HG03139 (cell line): Measurements from ENCODE around the gene HDLBP.
"Not testable (repeated sequence)": the region's sequence is repeated elsewhere in the genome, so short reads cannot be mapped to it uniquely, and the experiment has no call there.

Experiments used
- ATAC-seq: cut with Tn5 transposase; IDR thresholded peaks from one replicate; pipeline ENCODE4 v1.9.1; 2021; ENCODE audit not compliant: unreplicated experiment

Gene HDLBP

GRCh38 chr2:241197246-241197645 lies 118.2 kb downstream of the HDLBP start:
- ATAC-seq = not testable (repeated sequence)

DNA sequence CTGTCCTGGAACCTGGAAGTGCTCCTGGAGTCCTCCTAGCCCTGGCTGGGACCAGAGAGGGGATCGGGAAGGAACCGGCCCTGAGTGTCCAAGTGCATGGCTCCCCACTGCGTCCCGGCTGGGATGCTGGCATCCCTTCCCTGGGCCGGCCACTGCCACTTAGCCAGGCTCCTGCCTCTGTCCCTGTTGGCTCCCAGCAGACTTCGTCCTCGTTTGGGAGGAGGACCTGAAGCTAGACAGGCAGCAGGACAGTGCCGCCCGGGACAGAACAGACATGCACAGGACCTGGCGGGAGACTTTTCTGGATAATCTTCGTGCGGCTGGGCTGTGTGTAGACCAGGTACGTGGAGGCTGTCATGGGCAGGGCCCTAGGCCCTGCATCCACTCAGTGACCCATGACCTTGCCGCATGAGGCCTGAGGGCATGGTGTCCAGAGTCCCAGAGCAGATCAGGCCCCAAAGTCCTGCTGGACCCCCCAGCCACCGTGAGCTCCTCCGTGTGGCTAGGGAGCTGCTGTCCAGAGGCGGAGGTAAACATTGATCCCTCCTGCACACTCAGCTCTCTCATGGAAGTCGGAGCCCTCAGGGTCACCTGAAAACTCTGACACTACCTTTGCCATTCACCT lies 119.9 kb downstream of the HDLBP start:
- ATAC-seq = no peak

GRCh38 chr2:241194811-241195210 lies 120.7 kb downstream of the HDLBP start:
- no peak for ATAC-seq

DNA sequence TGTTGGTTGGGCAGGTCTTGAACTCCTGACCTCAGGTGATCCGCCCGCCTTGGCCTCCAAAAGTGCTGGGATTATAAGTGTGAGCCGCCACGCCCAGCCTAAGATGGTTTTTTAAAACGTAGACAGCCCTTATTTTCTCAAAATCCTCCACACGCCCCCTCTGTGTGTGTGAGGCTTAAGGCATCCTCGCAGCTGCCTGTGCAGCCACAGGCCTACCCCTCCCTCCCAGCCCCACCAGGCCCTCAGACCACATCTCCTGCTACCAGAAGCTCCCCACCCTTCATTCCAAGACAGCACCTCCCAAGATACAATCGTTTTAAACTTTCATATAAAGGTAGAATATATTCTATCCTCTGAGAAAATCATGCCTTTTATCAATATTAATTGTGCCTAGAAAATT lies 122.2 kb downstream of the HDLBP start:
- ATAC-seq = no peak

DNA sequence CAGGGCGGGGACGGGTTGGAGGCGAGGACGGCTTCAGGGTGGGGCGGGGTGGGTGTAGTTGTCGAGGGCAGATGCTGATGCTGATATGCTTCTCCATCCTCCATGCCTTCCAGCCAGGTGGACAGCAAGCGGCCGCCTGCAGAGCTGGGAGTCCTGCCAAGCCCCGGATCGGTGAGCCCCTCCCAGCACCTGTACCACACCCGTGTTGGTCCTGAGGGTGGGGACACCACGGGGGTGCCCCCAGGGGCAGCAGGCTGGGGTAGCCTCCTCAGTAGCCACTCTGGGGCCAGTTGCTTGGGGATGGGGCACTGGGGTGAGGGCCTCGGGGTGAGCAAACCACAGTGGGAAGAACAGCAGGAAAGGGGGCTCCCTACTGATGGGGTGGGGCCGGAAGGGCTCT lies 124.4 kb downstream of the HDLBP start:
- ATAC-seq = no peak

GRCh38 chr2:241190291-241190981 lies 125.0 kb downstream of the HDLBP start:
- ATAC-seq = no peak

- no peak for ATAC-seq
These were observed 125.6 kb downstream of the HDLBP start for GRCh38 chr2:241189856-241190201.

DNA sequence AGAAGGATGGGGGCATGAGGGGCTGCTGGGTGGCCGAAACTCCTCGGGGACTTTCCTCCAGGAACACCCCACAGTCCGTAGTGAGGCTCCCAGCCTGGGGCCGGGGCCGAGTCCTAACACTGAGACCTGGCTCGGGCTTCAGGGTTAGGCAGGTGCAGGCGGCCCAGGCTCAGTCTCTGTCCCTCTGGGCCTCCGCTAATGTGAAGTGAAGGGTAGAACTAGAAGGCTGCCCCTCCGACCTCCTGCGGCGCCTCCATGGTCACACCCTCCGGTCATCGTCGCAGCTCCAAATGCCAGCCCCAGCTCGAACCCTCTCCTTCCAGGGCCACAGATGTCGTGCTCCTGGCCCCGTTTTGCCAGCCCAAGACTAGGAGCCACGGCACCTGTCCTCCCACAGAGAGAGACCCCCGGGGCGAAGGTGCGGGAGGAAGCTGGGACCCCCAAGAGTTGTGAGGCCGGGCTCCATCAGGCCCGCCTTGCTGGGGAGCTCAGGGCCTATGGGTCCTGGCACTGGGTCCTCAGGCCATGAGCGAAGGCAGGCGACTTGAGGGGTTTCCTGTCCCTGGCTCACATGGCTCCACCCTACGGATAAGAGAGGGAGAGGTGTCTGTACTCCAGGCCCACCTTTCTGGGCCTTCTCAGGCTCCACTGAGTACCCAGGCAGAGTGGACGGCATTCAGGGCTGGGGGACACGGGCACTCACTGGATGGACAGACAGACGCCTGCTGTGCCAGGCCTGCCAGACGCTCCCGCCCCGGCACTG lies 126.2 kb downstream of the HDLBP start:
- ATAC-seq = no peak

- ATAC-seq = no peak
These were observed 126.9 kb downstream of the HDLBP start, which contains the start of gene ANO7 for GRCh38 chr2:241188361-241189092. ANO7 (plus strand) TSS chr2:241188677; CDS start chr2:241190064, 1,387 bp downstream.

- no peak for ATAC-seq
These were observed 127.6 kb downstream of the HDLBP start for GRCh38 chr2:241187918-241188234.

DNA sequence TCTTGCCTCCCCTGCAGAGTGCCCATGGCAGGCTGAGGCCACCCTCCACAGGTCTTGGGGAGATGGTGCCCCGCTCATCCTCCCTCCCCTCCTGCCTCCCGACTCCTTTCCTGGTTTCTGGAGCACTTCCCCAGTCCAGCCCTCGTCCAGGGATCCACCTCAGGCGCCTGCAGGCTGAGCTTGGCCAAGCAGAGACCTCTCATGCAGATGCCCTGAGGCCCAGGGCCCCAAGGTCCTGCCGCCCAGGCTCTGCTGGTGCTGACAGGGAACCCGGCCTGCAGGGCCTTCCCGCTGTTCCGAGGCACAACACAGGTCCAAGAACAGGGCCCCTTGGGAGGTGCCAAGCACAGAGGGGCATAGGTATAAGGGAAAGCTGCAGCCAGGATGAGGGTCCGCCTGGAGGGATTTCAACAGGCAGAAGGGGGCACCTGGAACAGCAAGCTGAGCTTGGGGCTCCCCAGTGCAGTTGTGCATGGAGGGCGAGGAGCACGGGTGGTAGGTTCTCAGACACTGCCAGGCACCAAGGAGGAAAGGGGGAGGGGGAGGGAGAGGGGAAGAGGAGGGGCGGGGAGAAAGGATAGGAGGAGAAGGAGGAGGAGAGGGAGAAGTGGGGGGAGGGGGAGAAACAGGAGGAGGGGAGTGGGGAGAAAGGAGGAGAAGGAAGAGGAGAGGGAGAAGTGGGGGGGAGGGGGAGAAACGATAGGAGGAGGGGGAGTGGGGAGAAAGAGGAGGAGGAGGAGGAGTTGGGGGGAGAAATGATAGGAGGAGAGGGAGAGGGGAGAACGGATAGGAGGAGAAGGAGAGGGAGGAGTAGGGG lies 128.2 kb downstream of the HDLBP start:
- no peak for ATAC-seq

GRCh38 chr2:241185961-241186360 lies 129.5 kb downstream of the HDLBP start:
- no peak for ATAC-seq

DNA sequence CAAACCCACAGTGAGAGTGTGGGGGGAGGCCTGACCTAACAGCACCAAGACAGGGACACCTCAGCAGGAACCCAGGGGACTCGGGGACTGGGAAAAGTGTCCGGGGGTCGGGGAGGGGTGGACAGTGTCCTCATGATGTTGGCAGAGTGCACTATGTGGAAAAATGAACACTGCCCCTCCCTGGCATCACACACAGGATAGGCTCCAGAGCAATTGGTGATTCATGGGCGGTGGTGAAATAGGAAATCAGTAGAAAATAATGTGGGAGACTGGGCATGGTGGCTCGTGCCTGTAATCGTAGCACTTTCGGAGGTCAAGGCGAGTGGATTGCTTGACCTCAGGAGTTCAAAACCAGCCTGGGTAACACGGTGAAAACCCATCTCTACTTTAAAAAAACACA lies 130.6 kb downstream of the HDLBP start:
- ATAC-seq = no peak

- no peak for ATAC-seq
These were observed 132.3 kb downstream of the HDLBP start for GRCh38 chr2:241183221-241183620.

DNA sequence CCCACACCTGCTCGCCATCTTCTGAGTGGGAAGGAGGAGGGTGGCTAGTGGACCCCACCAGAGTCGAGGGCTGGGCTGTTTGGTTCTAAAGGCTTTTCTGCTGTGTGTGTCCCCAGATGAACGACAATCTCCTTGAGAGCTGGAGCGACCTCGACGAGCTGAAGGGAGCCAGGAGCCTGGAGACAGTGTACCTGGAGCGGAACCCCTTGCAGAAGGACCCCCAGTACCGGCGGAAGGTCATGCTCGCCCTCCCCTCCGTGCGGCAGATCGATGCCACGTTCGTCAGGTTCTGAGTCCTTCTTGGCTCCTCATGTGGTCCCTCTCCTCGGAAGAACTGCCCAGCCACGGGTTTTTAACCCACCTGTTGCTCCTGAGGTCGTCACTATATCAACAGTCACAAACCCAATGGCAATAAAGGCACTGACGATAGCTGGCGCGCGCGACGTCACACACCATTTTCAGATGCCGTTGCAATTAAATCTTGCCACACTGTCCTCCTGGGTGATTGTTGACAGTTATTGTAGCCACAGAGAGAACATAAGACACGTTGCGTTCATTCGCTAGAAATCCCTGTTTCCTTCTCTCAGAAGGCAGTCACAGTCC lies 132.8 kb downstream of the HDLBP start:
- no peak for ATAC-seq

DNA sequence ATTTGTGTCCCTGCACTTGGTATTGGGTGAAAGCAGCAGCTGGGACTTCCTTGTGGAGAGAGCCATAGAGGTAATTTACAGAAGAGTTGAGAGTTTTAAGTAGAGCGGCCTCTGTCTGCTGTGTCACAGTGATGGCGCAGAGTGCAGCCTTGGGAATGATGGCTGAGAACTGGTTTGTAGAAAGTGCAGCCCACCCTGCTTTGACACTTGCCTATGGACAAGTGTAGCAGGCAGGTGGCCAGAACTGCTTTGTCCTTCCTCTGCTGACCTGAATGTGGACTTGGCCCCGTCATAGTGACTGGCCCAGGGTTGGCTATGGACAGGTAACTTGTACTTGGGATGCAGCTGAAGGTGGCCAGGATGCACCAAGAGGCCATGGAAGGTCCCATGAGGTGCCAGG lies 133.3 kb downstream of the HDLBP start:
- ATAC-seq = no peak

GRCh38 chr2:241180495-241180894 lies 135.0 kb downstream of the HDLBP start:
- no peak for ATAC-seq

DNA sequence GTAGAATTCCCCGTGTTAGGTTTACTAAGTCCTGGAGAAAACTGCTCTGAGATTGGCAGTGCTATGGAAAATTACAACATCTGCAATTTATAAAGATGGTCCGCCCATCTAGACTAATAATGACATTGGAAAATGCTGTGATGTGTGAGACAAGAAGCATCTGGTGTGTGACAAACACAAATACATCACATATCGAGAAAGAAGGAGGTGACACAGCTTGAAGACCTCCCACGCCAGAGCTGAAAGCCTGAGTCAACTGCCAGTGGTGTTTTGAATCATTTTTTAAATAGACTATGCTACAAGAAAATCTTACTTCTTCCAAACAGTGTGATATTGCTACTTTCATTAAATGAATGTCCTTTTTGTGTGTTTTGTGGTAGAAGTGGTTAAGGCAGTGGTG lies 135.6 kb downstream of the HDLBP start:
- ATAC-seq = no peak

GRCh38 chr2:241178961-241179360 lies 136.5 kb downstream of the HDLBP start:
- no peak for ATAC-seq
